ENCODE data around the gene C19orf67. TPM values are rescaled to one million over a fixed set of nuclear protein-coding genes. Genes with fewer than 3 reads are reported as not detected.

C19orf67 gene
- total and polyA plus RNA-seq, 2 of the 13 experiments (the other 11 are each of a cell fraction or from before 2014, with no cell fraction given), result 0.11 to 0.32 TPM

- TF ChIP-seq NCOA2 (CRISPR knock-in tag; IDR thresholded peaks at IDR 0.05), result peak; percentile 60
- TF ChIP-seq NCOR1 (IDR thresholded peaks at IDR 0.05; ENCODE audit: borderline replicate concordance, low read length), result peak; percentile 97
- TF ChIP-seq SP5 (CRISPR knock-in tag; IDR thresholded peaks at IDR 0.05; ENCODE audit: borderline replicate concordance, low read depth), result peak; percentile 78
- TF ChIP-seq RFX3 (CRISPR knock-in tag; IDR thresholded peaks at IDR 0.05), result peak; percentile 93
- peak; percentile 46; the same call in 1 of the 2 replicates for TF ChIP-seq GATAD2A (CRISPR knock-in tag; IDR thresholded peaks at IDR 0.05)
- TF ChIP-seq SNAPC5 (CRISPR knock-in tag; IDR thresholded peaks at IDR 0.05; ENCODE audit: borderline replicate concordance), result no peak
- TF ChIP-seq RFXAP (CRISPR knock-in tag; IDR thresholded peaks at IDR 0.05; ENCODE audit: borderline replicate concordance), result peak; percentile 96
- TF ChIP-seq HDAC6 (IDR thresholded peaks at IDR 0.05; ENCODE audit: low read depth, low read length), result no peak
- 0 out of 2 replicates have a peak, but pooled peaks have one; percentile 35 for TF ChIP-seq IKZF5 (CRISPR knock-in tag; IDR thresholded peaks at IDR 0.05)
- TF ChIP-seq EZH2 (conservative IDR thresholded peaks at IDR 0.05; ENCODE audit: low read depth, low read length), result no peak
- TF ChIP-seq PTBP1 (IDR thresholded peaks at IDR 0.05; ENCODE audit: low read depth, low read length, poor library complexity, severe bottlenecking), result no peak
- peak; percentile 48; the same call in 1 of the 2 replicates for TF ChIP-seq FOXK1 (CRISPR knock-in tag; IDR thresholded peaks at IDR 0.05; ENCODE audit: borderline replicate concordance, low read depth)
- TF ChIP-seq ZNF644 (CRISPR knock-in tag; IDR thresholded peaks at IDR 0.05; ENCODE audit: low read depth), result no peak
- TF ChIP-seq SNAPC4 (CRISPR knock-in tag; IDR thresholded peaks at IDR 0.05), result no peak
- no peak for TF ChIP-seq ZSCAN12 (CRISPR knock-in tag; IDR thresholded peaks at IDR 0.05)
- TF ChIP-seq MAX (IDR thresholded peaks at IDR 0.05), result peak; percentile 92
- TF ChIP-seq MXD1 (CRISPR knock-in tag; IDR thresholded peaks at IDR 0.05), result 0 out of 2 replicates have a peak, but pooled peaks have one; percentile 63
- no peak for TF ChIP-seq PRDM4 (CRISPR knock-in tag; IDR thresholded peaks at IDR 0.05; ENCODE audit: borderline replicate concordance)
- peak; percentile 21; the same call in 1 of the 2 replicates for TF ChIP-seq ZNF501 (CRISPR knock-in tag; IDR thresholded peaks at IDR 0.05)
Measured at GRCh38 chr19:14059652-14060155, 25.9 kb downstream of the C19orf67 start (continued).
